ENCODE measurements around the gene RAD51B.

The RAD51B gene

GRCh38 chr14:68753690-68754089, 934.1 kb downstream of the RAD51B start:
- no peak overlapping the region for H3K27ac ChIP-seq
- TF ChIP-seq ZFX (IDR thresholded peaks at IDR 0.05) (no peak), CTCF (conservative IDR thresholded peaks at IDR 0.05) (no peak)

- H3K27ac ChIP-seq = no peak overlapping the region
- TF ChIP-seq CTCF (conservative IDR thresholded peaks at IDR 0.05) (no peak), ZFX (IDR thresholded peaks at IDR 0.05) (no peak)
These were observed 935.4 kb downstream of the RAD51B start for GRCh38 chr14:68755016-68755353.

GRCh38 chr14:68756000-68756481, 936.5 kb downstream of the RAD51B start:
- TF ChIP-seq CTCF (conservative IDR thresholded peaks at IDR 0.05) = no peak
- TF ChIP-seq ZFX (IDR thresholded peaks at IDR 0.05) = no peak
- no peak overlapping the region for H3K27ac ChIP-seq

GRCh38 chr14:68756734-68757133, 937.2 kb downstream of the RAD51B start:
- no peak overlapping the region for H3K27ac ChIP-seq
- no peak for TF ChIP-seq ZFX (IDR thresholded peaks at IDR 0.05)
- TF ChIP-seq CTCF (conservative IDR thresholded peaks at IDR 0.05) = no peak

- H3K27ac ChIP-seq = no peak overlapping the region
- TF ChIP-seq ZFX (IDR thresholded peaks at IDR 0.05) (no peak), CTCF (conservative IDR thresholded peaks at IDR 0.05) (no peak)
These were observed 938.1 kb downstream of the RAD51B start for GRCh38 chr14:68757618-68758081.

- H3K27ac ChIP-seq = no peak overlapping the region
These were observed 938.7 kb downstream of the RAD51B start for GRCh38 chr14:68758301-68758700.

GRCh38 chr14:68759017-68759560, 939.5 kb downstream of the RAD51B start:
- TF ChIP-seq CTCF (conservative IDR thresholded peaks at IDR 0.05) (no peak), ZFX (IDR thresholded peaks at IDR 0.05) (no peak)
- no peak overlapping the region for H3K27ac ChIP-seq

More at GRCh38 chr14:68758301-68758700, 938.7 kb downstream of the RAD51B start:
- TF ChIP-seq ZFX (IDR thresholded peaks at IDR 0.05) (no peak), CTCF (conservative IDR thresholded peaks at IDR 0.05) (no peak)

Measured in C4-2B (cell line).